HEK293 (cell line): ENCODE data around the gene CNN2.

ENCODE experiments used
- EGR2 ChIP-seq: fragments of 450-650 bp; formaldehyde crosslinking; IDR thresholded peaks from 2 replicates; pipeline ENCODE4 v1.5.1; 2016; ENCODE audit warnings: low read depth, missing biosample characterization, missing genetic modification characterization
- GFI1B ChIP-seq: fragments of 450-650 bp; formaldehyde crosslinking; IDR thresholded peaks from 2 replicates; pipeline ENCODE4 v1.5.1; 2016; ENCODE audit warnings: missing biosample characterization, missing genetic modification characterization
- GLIS1 ChIP-seq: fragments of 450-650 bp; formaldehyde crosslinking; IDR thresholded peaks from 2 replicates; pipeline ENCODE4 v1.5.1; 2016; ENCODE audit warnings: missing biosample characterization, missing genetic modification characterization
- HIC1 ChIP-seq: fragments of 450-650 bp; formaldehyde crosslinking; IDR thresholded peaks from 2 replicates; pipeline ENCODE4 v1.5.1; 2016; ENCODE audit warnings: missing biosample characterization, missing genetic modification characterization
- KLF7 ChIP-seq: fragments of 450-650 bp; formaldehyde crosslinking; IDR thresholded peaks from 2 replicates; pipeline ENCODE4 v1.5.1; 2016; ENCODE audit warnings: missing biosample characterization, missing genetic modification characterization, borderline replicate concordance
- PRDM4 ChIP-seq: fragments of 450-650 bp; formaldehyde crosslinking; IDR thresholded peaks from 2 replicates; pipeline ENCODE4 v1.5.1; 2017; ENCODE audit warnings: missing biosample characterization, missing genetic modification characterization
- PRDM6 ChIP-seq: fragments of 450-650 bp; formaldehyde crosslinking; IDR thresholded peaks from 2 replicates; pipeline ENCODE4 v1.5.1; 2017; ENCODE audit warnings: missing biosample characterization, missing genetic modification characterization
- REST ChIP-seq: fragments of 450-650 bp; formaldehyde crosslinking; IDR thresholded peaks from 2 replicates; pipeline ENCODE4 v1.5.1; 2016; ENCODE audit warnings: missing biosample characterization, missing genetic modification characterization
- SALL2 ChIP-seq: fragments of 450-650 bp; formaldehyde crosslinking; IDR thresholded peaks from 2 replicates; pipeline ENCODE4 v1.5.0; 2017; ENCODE audit warnings: missing biosample characterization, mild to moderate bottlenecking, missing genetic modification characterization, borderline replicate concordance
- WT1 ChIP-seq: fragments of 450-650 bp; formaldehyde crosslinking; IDR thresholded peaks from 2 replicates; pipeline ENCODE4 v1.5.1; 2016; ENCODE audit warnings: missing biosample characterization, missing genetic modification characterization
- ZBTB21 ChIP-seq: fragments of 450-650 bp; formaldehyde crosslinking; IDR thresholded peaks from 2 replicates; pipeline ENCODE4 v1.5.1; 2017; ENCODE audit warnings: missing biosample characterization, missing genetic modification characterization
- ZBTB6 ChIP-seq: fragments of 450-650 bp; formaldehyde crosslinking; IDR thresholded peaks from 2 replicates; pipeline ENCODE4 v1.5.1; 2017; ENCODE audit warnings: missing biosample characterization, missing genetic modification characterization
- ZIC2 ChIP-seq: fragments of 450-650 bp; formaldehyde crosslinking; IDR thresholded peaks from 2 replicates; pipeline ENCODE4 v1.5.1; 2016; ENCODE audit warnings: missing biosample characterization, missing genetic modification characterization
- ZNF169 ChIP-seq: fragments of 450-650 bp; formaldehyde crosslinking; IDR thresholded peaks from 2 replicates; pipeline ENCODE4 v1.5.1; 2016; ENCODE audit warnings: missing biosample characterization, missing genetic modification characterization
- ZNF2 ChIP-seq: fragments of 450-650 bp; formaldehyde crosslinking; IDR thresholded peaks from 2 replicates; pipeline ENCODE4 v1.5.1; 2016; ENCODE audit warnings: missing biosample characterization, missing genetic modification characterization
- ZNF280D ChIP-seq: fragments of 450-650 bp; formaldehyde crosslinking; IDR thresholded peaks from 2 replicates; pipeline ENCODE4 v1.5.1; 2016; ENCODE audit warnings: missing biosample characterization, missing genetic modification characterization
- ZNF362 ChIP-seq: fragments of 450-650 bp; formaldehyde crosslinking; IDR thresholded peaks from 2 replicates; pipeline ENCODE4 v1.5.1; 2016; ENCODE audit warnings: missing biosample characterization, missing genetic modification characterization
- ZNF501 ChIP-seq: fragments of 450-650 bp; formaldehyde crosslinking; IDR thresholded peaks from 2 replicates; pipeline ENCODE4 v1.5.1; 2016; ENCODE audit warnings: missing biosample characterization, missing genetic modification characterization
- ZNF514 ChIP-seq: fragments of 450-650 bp; formaldehyde crosslinking; IDR thresholded peaks from 2 replicates; pipeline ENCODE4 v1.5.1; 2016; ENCODE audit warnings: missing biosample characterization, missing genetic modification characterization
- ZNF639 ChIP-seq: fragments of 450-650 bp; formaldehyde crosslinking; IDR thresholded peaks from 2 replicates; pipeline ENCODE4 v1.5.1; 2016; ENCODE audit warnings: missing biosample characterization, missing genetic modification characterization
- ZNF654 ChIP-seq: fragments of 450-650 bp; formaldehyde crosslinking; IDR thresholded peaks from 2 replicates; pipeline ENCODE4 v1.5.1; 2016; ENCODE audit warnings: low read depth, missing biosample characterization, missing genetic modification characterization

The CNN2 gene

GRCh38 chr19:996051-996838 is 30.2 kb upstream of the CNN2 start (continued):
- TF ChIP-seq ZNF514 (tag by site-specific recombination) (no peak), ZNF654 (tag by site-specific recombination) (no peak), ZNF362 (tag by site-specific recombination) (no peak), KLF7 (tag by site-specific recombination) (peak; percentile 57; the same call in 1 of the 2 replicates), WT1 (tag by site-specific recombination) (peak; percentile 73), ZBTB21 (tag by site-specific recombination) (peak; percentile 98), ZNF2 (tag by site-specific recombination) (peak; percentile 84), ZNF501 (tag by site-specific recombination) (peak; percentile 13; the same call in 1 of the 2 replicates), ZIC2 (tag by site-specific recombination) (peak; percentile 98), ZNF280D (tag by site-specific recombination) (peak; percentile 47; the same call in 1 of the 2 replicates), ZNF169 (no peak), ZNF639 (tag by site-specific recombination) (peak; percentile 88; the same call in 1 of the 2 replicates), ZBTB6 (tag by site-specific recombination) (peak; percentile 97), PRDM6 (peak; percentile 41; the same call in 1 of the 2 replicates), REST (tag by site-specific recombination) (no peak), GFI1B (no peak; the same call in 1 of the 2 replicates), PRDM4 (tag by site-specific recombination) (peak; percentile 74; the same call in 1 of the 2 replicates), EGR2 (tag by site-specific recombination) (peak; percentile 63; the same call in 1 of the 2 replicates), GLIS1 (tag by site-specific recombination) (peak; percentile 100), SALL2 (tag by site-specific recombination) (no peak), HIC1 (tag by site-specific recombination) (peak; percentile 96)
